Measurements from ENCODE around the gene SMS. TPM values are rescaled to one million over a fixed set of nuclear protein-coding genes. Genes with fewer than 3 reads are reported as not detected.

SMS gene
- polyA plus RNA-seq, 1 experiment: 175 TPM

DNA sequence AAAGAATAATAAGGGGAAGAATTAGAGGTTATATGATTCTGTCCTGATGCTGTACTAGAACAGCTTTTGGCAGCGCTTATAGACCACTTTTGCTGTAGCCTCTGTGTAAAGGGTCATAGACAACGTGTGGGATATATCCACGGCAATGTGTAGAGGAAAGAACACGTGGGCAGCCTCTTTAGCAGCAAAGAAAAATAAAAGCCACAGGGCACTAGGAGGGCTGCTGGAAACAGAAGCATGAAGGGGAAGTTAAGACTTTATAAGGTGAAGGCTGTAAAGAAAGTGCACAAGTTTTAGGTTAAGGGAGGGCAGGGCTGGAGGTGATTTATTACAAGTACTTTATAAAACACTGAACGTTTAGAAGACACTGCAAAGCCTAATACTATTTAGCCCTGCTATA is 71.5 kb downstream of the SMS start:
- no peak for DNase-seq (ENCODE audit: low read depth, low spot score)
- ChIA-PET CTCF (no interaction called here), POLR2A (no interaction called here)

GRCh38 chrX:22012931-22013330 is 72.4 kb downstream of the SMS start:
- H3K9me3 ChIP-seq (ENCODE audit: control insufficient read depth, insufficient read depth, low read length): no peaks in the 10 kb centered on the region
- CTCF ChIA-PET: no interaction called here
- no peak for TF ChIP-seq CTCF (IDR thresholded peaks at IDR 0.05; ENCODE audit: low read depth, low read length)
- no peak overlapping the region for H3K27ac ChIP-seq (ENCODE audit: low read depth, low read length)
- POLR2A ChIA-PET: no interaction called here
- no peak for DNase-seq (ENCODE audit: low read depth, low spot score)
- no peak overlapping the region for H3K4me3 ChIP-seq (ENCODE audit: low read depth, low read length)
- no peaks in the 10 kb centered on the region for H3K27me3 ChIP-seq (ENCODE audit: control insufficient read depth, insufficient read depth, low read length)

More for the DNA sequence above, 71.5 kb downstream of the SMS start:
- no peak overlapping the region for H3K4me3 ChIP-seq (ENCODE audit: low read depth, low read length)
- H3K9me3 ChIP-seq (ENCODE audit: control insufficient read depth, insufficient read depth, low read length): no peaks in the 10 kb centered on the region
- TF ChIP-seq CTCF (IDR thresholded peaks at IDR 0.05; ENCODE audit: low read depth, low read length): no peak
- H3K27me3 ChIP-seq (ENCODE audit: control insufficient read depth, insufficient read depth, low read length): no peaks in the 10 kb centered on the region
- no peak overlapping the region for H3K27ac ChIP-seq (ENCODE audit: low read depth, low read length)

GRCh38 chrX:22015139-22015750 is 74.7 kb downstream of the SMS start:
- Histone ChIP-seq H3K4me3 (ENCODE audit: low read depth, low read length) (no peak overlapping the region), H3K27me3 (ENCODE audit: control insufficient read depth, insufficient read depth, low read length) (no peaks in the 10 kb centered on the region), H3K9me3 (ENCODE audit: control insufficient read depth, insufficient read depth, low read length) (no peaks in the 10 kb centered on the region), H3K27ac (ENCODE audit: low read depth, low read length) (no peak overlapping the region)
- ChIA-PET POLR2A (no interaction called here), CTCF (no interaction called here)
- TF ChIP-seq CTCF (IDR thresholded peaks at IDR 0.05; ENCODE audit: low read depth, low read length): no peak
- DNase-seq (ENCODE audit: low read depth, low spot score): no peak

DNA sequence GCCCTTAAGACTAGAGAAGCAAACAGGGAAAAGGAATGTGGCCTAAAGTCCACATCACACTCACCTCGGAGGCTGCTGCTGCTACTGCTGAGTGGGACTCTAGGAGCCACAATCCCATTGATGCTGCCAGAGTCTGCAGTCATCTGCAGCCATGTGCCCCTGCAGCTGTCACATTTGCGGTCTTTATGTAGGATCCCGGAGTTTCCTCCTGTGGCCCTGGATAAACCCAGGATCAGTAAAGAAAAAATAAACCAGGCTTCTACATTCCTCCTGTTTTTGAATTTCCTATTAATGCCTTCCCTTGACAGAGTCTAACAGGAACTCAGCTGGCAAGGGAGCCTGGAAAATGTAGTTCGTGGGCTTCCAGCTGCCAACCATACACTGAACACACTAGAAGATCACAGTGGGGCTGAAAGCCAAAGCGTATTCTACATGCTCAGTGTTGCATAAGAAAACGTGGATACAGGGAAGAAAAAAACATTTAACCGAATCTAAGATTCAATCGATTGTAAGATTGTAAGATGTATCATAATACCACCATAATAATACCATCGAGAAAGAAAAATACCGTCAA is 81.3 kb downstream of the SMS start:
- Histone ChIP-seq H3K27ac (ENCODE audit: low read depth, low read length) (no peak overlapping the region), H3K27me3 (ENCODE audit: control insufficient read depth, insufficient read depth, low read length) (no peaks in the 10 kb centered on the region), H3K9me3 (ENCODE audit: control insufficient read depth, insufficient read depth, low read length) (no peaks in the 10 kb centered on the region), H3K4me3 (ENCODE audit: low read depth, low read length) (no peak overlapping the region)
- DNase-seq (ENCODE audit: low read depth, low spot score): no peak
- ChIA-PET CTCF (no interaction called here), POLR2A (no interaction called here)
- no peak for TF ChIP-seq CTCF (IDR thresholded peaks at IDR 0.05; ENCODE audit: low read depth, low read length)

- no peak overlapping the region for H3K4me3 ChIP-seq (ENCODE audit: low read depth, low read length)
- no peaks in the 10 kb centered on the region for H3K9me3 ChIP-seq (ENCODE audit: control insufficient read depth, insufficient read depth, low read length)
- TF ChIP-seq CTCF (IDR thresholded peaks at IDR 0.05; ENCODE audit: low read depth, low read length): no peak
- DNase-seq (ENCODE audit: low read depth, low spot score): no peak
- POLR2A ChIA-PET: no interaction called here
- CTCF ChIA-PET: no interaction called here
- no peaks in the 10 kb centered on the region for H3K27me3 ChIP-seq (ENCODE audit: control insufficient read depth, insufficient read depth, low read length)
- H3K27ac ChIP-seq (ENCODE audit: low read depth, low read length): no peak overlapping the region
These were observed 84.1 kb downstream of the SMS start for GRCh38 chrX:22024577-22024976.

Measured in AG04450 (cell line).